AG10803 (cell line): ENCODE measurements around the gene DPP3.
A peak's percentile ranks its signal among the peaks of the same experiment; 100 is the strongest.

Source experiments
- DNase-seq: peaks from one replicate; pipeline ENCODE4 v3.0.0; 2010; ENCODE audit warnings: low read depth
- H3K4me3 ChIP-seq: 2 replicates; pipeline ENCODE4 v1.5.1; 2011; ENCODE audit warnings: mild to moderate bottlenecking, low read length, control low read depth
- CTCF ChIP-seq: conservative IDR thresholded peaks from 2 replicates; pipeline ENCODE4 v1.5.1; 2011; ENCODE audit warnings: mild to moderate bottlenecking, low read length, control low read depth, inconsistent platforms

DPP3 gene

GRCh38 chr11:66466225-66467033 is 13.8 kb upstream of the DPP3 start, which contains the start of gene PELI3:
PELI3 (plus strand) TSS chr11:66466905; CDS start chr11:66468129, 1,224 bp downstream.
- TF ChIP-seq CTCF, result no peak
- peak within 1 kb of the TSS; percentile 73 for H3K4me3 ChIP-seq
- peak; percentile 85 for DNase-seq

GRCh38 chr11:66467034-66467659 is 13.1 kb upstream of the DPP3 start:
- TF ChIP-seq CTCF, result 0 out of 2 replicates have a peak, but pooled peaks have one; percentile 2
- DNase-seq, result peak; percentile 28

GRCh38 chr11:66467756-66468155 is 12.5 kb upstream of the DPP3 start:
- DNase-seq, result no peak
- peak overlapping the region; percentile 73 for H3K4me3 ChIP-seq
- no peak for TF ChIP-seq CTCF

More at GRCh38 chr11:66467034-66467659, 13.1 kb upstream of the DPP3 start:
- H3K4me3 ChIP-seq, result peak overlapping the region; percentile 73

GRCh38 chr11:66468691-66469090 is 11.5 kb upstream of the DPP3 start:
- DNase-seq, result no peak
- TF ChIP-seq CTCF, result no peak
- H3K4me3 ChIP-seq, result no peak overlapping the region

- no peak for TF ChIP-seq CTCF
- no peak overlapping the region for H3K4me3 ChIP-seq
- DNase-seq, result no peak
Observed at GRCh38 chr11:66469441-66469840, 10.8 kb upstream of the DPP3 start.

GRCh38 chr11:66470015-66470414 is 10.2 kb upstream of the DPP3 start:
- no peak overlapping the region for H3K4me3 ChIP-seq
- no peak for TF ChIP-seq CTCF
- no peak for DNase-seq

- no peak for TF ChIP-seq CTCF
- no peak for DNase-seq
- H3K4me3 ChIP-seq, result no peak overlapping the region
Observed at GRCh38 chr11:66471142-66471541, 9.1 kb upstream of the DPP3 start.
